Mesodermal cell (in vitro differentiated cells): ENCODE results near the gene PTPRG.

Experiments used
- H3K27ac ChIP-seq: 2 replicates; pipeline ENCODE4 v1.7.0; 2013; ENCODE audit warnings: mild to moderate bottlenecking, low read depth, low read length, moderate library complexity; ENCODE audit not compliant: severe bottlenecking
- H3K36me3 ChIP-seq: 2 replicates; pipeline ENCODE4 v1.7.1; 2013; ENCODE audit warnings: mild to moderate bottlenecking, low read length, moderate library complexity; ENCODE audit not compliant: control insufficient read depth, insufficient read depth
- H3K4me1 ChIP-seq: one replicate; pipeline ENCODE4 v1.7.1; 2013; ENCODE audit warnings: mild to moderate bottlenecking, low read length; ENCODE audit not compliant: insufficient read depth, control insufficient read depth, poor library complexity, severe bottlenecking
- H3K4me3 ChIP-seq: 2 replicates; pipeline ENCODE4 v1.7.0; 2013; ENCODE audit warnings: low read length, control low read depth, mild to moderate bottlenecking; ENCODE audit not compliant: insufficient read depth, poor library complexity, severe bottlenecking; ENCODE audit errors: extremely low read depth
- H3K9me3 ChIP-seq: 2 replicates; pipeline ENCODE4 v1.7.1; 2013; ENCODE audit warnings: mild to moderate bottlenecking, low read length, moderate library complexity; ENCODE audit not compliant: control insufficient read depth
- WGBS, 2 experiments: methylation state at CpG; one replicate each; pipeline ENCODE4 v1.1.5; 2013; ENCODE audit warnings: missing lambda C conversion rate in 2 of 2; ENCODE audit not compliant: insufficient coverage in 2 of 2; 5-methylcytosine and 5-hydroxymethylcytosine counted together

The PTPRG gene

DNA sequence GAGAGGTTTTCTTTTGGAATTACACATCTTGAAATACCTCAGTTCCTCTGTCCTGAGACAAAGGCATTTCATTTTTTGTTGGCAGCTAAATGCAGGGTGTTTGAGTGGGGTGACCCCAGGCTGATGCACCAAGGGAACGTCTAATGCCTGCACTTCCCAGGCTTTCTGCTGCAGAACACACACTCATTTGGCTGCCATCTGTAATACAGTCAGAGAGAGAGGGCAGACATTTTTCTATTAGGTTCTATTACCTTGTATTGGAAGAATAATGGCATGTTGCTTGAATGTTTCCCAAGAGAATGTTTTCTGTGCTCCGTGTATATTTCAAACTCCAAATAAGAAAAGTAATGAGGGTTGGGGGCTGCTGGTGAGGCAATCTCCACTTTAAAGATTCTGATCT lies 87.1 kb downstream of the PTPRG start:
- H3K4me3 ChIP-seq, result no peak overlapping the region
- 60% methylated on average over 1 of the region's 2 CpGs; no CpG with 5 or more reads in 1 of the 2 experiments for WGBS, 2 experiments
- H3K9me3 ChIP-seq, result peaks cover 10% of the 10 kb centered on the region
- H3K4me1 ChIP-seq, result no peaks in the 10 kb centered on the region
- H3K36me3 ChIP-seq, result peaks cover 6% of the 10 kb centered on the region
- no peak overlapping the region for H3K27ac ChIP-seq

DNA sequence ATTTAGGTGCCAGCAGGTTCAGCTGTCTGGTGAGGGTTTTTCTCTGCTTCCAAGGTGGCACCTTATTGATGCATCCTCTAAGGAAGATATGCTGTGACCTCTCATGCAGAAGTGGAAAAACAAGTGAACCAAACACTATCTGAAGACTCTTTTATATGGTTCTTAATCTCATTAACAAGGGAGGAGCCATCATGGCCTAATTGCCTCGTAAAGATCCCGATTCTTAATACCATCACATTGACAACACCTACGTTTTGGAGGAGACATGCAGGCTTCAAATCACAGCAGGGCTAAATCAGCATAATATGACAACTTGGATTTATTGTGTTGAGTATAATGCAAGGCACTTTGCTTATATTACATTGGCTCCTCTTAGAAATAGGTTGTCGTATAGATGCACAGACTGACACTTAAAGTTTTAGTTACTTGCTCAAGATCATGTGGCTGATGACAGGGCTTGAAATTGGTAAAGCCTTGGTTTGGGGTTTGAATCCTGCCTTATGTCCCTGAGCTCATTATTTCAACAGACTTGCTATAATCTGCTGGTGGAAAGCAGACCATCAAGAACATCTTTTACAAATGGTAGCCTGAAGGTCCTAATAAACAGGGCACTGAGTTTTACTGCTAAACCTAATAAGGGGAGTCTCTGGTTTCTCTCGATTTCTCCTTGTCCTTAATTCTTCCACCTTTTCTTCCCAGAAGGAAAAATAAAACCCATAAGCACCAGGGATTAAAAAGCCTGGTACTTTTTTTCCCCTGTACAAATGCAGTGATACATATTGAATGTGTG lies 88.2 kb downstream of the PTPRG start:
- H3K27ac ChIP-seq, result no peak overlapping the region
- WGBS, 2 experiments, result 50% methylated on average over 2 of the region's 5 CpGs
- no peak overlapping the region for H3K4me3 ChIP-seq
- H3K4me1 ChIP-seq, result no peaks in the 10 kb centered on the region
- peaks cover 6% of the 10 kb centered on the region for H3K36me3 ChIP-seq
- peaks cover 9% of the 10 kb centered on the region for H3K9me3 ChIP-seq

- Histone ChIP-seq H3K9me3 (peaks cover 3% of the 10 kb centered on the region), H3K4me3 (no peak overlapping the region), H3K27ac (no peak overlapping the region), H3K4me1 (no peaks in the 10 kb centered on the region), H3K36me3 (peaks cover 6% of the 10 kb centered on the region)
- 90 to 96% methylated on average over 5 of the region's 7 CpGs for WGBS, 2 experiments
Measured at GRCh38 chr3:61650276-61650675, 88.9 kb downstream of the PTPRG start.

GRCh38 chr3:61650719-61651410 lies 89.5 kb downstream of the PTPRG start:
- Histone ChIP-seq H3K4me3 (no peak overlapping the region), H3K4me1 (no peaks in the 10 kb centered on the region), H3K27ac (no peak overlapping the region), H3K36me3 (peaks cover 6% of the 10 kb centered on the region), H3K9me3 (no peaks in the 10 kb centered on the region)
- WGBS, 2 experiments, result no CpG with 5 or more reads among the region's 4 CpGs

- H3K9me3 ChIP-seq, result no peaks in the 10 kb centered on the region
- H3K4me3 ChIP-seq, result no peak overlapping the region
- WGBS, 2 experiments, result 64 to 90% methylated on average over 2 to 4 of the region's 4 CpGs
- H3K27ac ChIP-seq, result peak overlapping the region; percentile 18
- H3K4me1 ChIP-seq, result no peaks in the 10 kb centered on the region
- H3K36me3 ChIP-seq, result peaks cover 5% of the 10 kb centered on the region
Measured at GRCh38 chr3:61657689-61658088, 96.3 kb downstream of the PTPRG start.

- Histone ChIP-seq H3K4me1 (peaks cover 9% of the 10 kb centered on the region), H3K9me3 (no peaks in the 10 kb centered on the region), H3K36me3 (peaks cover 5% of the 10 kb centered on the region), H3K4me3 (no peak overlapping the region), H3K27ac (no peak overlapping the region)
- 93 to 98% methylated on average over 6 of the region's 8 CpGs for WGBS, 2 experiments
Measured at GRCh38 chr3:61662861-61663260, 101.5 kb downstream of the PTPRG start.

DNA sequence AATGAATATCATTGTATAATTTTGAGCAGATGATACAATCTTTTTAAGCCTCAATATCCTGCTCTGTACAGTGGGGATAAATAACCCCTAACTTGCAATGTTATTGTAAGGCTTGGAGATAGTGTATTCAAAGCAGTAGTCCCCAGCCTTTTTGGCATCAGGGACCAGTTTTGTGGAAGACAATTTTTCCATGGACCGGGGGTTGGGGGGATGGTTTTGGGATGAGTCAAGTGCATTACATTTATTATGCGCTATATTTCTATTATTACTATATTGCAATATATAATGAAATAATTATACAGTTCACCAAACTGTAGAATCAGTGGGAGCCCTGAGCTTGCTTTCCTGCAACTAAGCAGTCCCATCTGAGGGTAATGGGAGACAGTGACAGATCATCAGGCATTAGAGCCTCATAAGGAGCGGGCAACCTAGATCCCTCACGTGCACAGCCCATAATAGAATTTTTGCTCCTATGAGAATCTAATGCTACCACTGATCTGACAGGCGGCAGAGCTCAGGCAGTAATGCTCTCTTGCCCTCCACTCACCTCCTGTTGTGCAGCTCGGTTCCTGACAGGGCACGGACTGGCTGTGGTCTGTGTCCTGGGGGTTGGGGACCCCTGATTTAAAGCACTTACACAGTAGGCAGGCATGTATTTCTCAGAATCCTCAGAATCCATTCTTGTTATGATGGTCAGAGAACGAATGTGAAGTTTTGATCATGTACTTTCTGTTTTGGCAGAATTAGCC lies 102.2 kb downstream of the PTPRG start:
- Histone ChIP-seq H3K36me3 (peaks cover 5% of the 10 kb centered on the region), H3K4me1 (peaks cover 9% of the 10 kb centered on the region), H3K4me3 (no peak overlapping the region), H3K27ac (peak overlapping the region; percentile 64), H3K9me3 (no peaks in the 10 kb centered on the region)
- 81 to 89% methylated on average over 4 to 5 of the region's 8 CpGs for WGBS, 2 experiments

DNA sequence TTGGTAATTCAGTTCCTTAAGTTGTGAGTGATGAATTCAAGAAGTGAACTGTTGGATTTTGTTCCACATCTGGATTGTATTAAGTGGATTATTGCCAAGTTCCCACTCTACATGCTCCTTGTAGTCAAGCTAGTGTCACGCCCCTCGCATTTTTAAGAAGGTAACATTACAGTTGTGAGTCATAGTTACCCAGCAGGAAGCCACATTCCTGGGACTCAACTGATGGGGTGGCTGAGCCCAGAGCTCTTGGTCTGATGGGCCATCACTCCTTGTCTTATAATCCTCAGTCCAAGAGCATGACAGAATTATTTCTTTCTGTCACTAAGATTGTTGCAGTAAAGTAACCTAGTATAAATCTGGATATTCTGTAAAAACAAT lies 102.7 kb downstream of the PTPRG start:
- 41% methylated on average over 2 of the region's 2 CpGs; no CpG with 5 or more reads in 1 of the 2 experiments for WGBS, 2 experiments
- H3K4me3 ChIP-seq, result no peak overlapping the region
- peaks cover 9% of the 10 kb centered on the region for H3K4me1 ChIP-seq
- H3K36me3 ChIP-seq, result peaks cover 5% of the 10 kb centered on the region
- peak overlapping the region; percentile 64 for H3K27ac ChIP-seq
- no peaks in the 10 kb centered on the region for H3K9me3 ChIP-seq

- H3K4me1 ChIP-seq, result peaks cover 15% of the 10 kb centered on the region
- no peaks in the 10 kb centered on the region for H3K9me3 ChIP-seq
- no peak overlapping the region for H3K4me3 ChIP-seq
- 89 to 93% methylated on average over 1 to 3 of the region's 3 CpGs for WGBS, 2 experiments
- no peak overlapping the region for H3K27ac ChIP-seq
- peaks cover 5% of the 10 kb centered on the region for H3K36me3 ChIP-seq
Measured at GRCh38 chr3:61665121-61665520, 103.8 kb downstream of the PTPRG start.

- 86 to 92% methylated on average over 2 to 4 of the region's 5 CpGs for WGBS, 2 experiments
- H3K36me3 ChIP-seq, result no peaks in the 10 kb centered on the region
- peaks cover 18% of the 10 kb centered on the region for H3K4me1 ChIP-seq
- no peaks in the 10 kb centered on the region for H3K9me3 ChIP-seq
- no peak overlapping the region for H3K4me3 ChIP-seq
- H3K27ac ChIP-seq, result no peak overlapping the region
Measured at GRCh38 chr3:61665987-61666386, 104.6 kb downstream of the PTPRG start.
